Testis (tissue), 2 donors: ENCODE data around the gene KRTAP10-5.
"Not testable (repeated sequence)": the region's sequence is repeated elsewhere in the genome, so short reads cannot be mapped to it uniquely, and the experiment has no call there.

ENCODE experiments used
- POLR2A ChIP-seq: fragments of 450-650 bp; IDR thresholded peaks from one replicate; pipeline ENCODE4 v1.6.1; 2017; ENCODE audit warnings: antibody characterized with exemption, mild to moderate bottlenecking, moderate library complexity
- TF ChIP-seq, protein P1 (sequence below), 3 experiments: fragments of 450-650 bp in 2 of 3; fragments of 200-600 bp in 1 of 3; sonication (generic) in 1 of 3; IDR thresholded peaks; one replicate each; pipeline ENCODE4 v1.5.1; 2016 to 2019; ENCODE audit warnings: antibody characterized with exemption in 3 of 3, mild to moderate bottlenecking in 2 of 3, moderate library complexity in 1 of 3

DNA sequence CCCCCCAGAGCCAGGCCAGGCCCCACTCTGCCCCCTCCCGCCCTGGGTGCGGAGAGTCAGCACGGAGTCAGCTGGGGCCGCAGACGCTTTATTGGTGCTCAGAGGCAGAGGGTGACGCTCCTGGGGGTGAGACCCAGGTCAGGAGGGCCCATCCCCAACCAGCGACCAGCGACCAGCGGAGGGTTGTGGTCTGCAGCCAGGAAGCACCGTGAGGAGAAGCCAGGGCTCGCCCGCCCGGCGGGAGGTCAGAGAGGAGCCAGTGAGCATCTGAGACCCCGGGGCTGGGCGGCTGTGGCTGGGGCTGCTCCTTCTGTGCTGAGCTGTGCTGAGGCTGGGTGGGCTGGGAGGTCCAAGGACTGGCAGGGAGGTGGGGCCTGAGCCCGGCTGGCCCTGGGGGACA, 30.1 kb downstream of the KRTAP10-5 start:
- TF ChIP-seq, protein P1, sequence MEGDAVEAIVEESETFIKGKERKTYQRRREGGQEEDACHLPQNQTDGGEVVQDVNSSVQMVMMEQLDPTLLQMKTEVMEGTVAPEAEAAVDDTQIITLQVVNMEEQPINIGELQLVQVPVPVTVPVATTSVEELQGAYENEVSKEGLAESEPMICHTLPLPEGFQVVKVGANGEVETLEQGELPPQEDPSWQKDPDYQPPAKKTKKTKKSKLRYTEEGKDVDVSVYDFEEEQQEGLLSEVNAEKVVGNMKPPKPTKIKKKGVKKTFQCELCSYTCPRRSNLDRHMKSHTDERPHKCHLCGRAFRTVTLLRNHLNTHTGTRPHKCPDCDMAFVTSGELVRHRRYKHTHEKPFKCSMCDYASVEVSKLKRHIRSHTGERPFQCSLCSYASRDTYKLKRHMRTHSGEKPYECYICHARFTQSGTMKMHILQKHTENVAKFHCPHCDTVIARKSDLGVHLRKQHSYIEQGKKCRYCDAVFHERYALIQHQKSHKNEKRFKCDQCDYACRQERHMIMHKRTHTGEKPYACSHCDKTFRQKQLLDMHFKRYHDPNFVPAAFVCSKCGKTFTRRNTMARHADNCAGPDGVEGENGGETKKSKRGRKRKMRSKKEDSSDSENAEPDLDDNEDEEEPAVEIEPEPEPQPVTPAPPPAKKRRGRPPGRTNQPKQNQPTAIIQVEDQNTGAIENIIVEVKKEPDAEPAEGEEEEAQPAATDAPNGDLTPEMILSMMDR (IDR thresholded peaks at IDR 0.05), result not testable (repeated sequence)
- not testable (repeated sequence) for TF ChIP-seq POLR2A
